ENCODE data around the gene PRCC. TPM values are rescaled to one million over a fixed set of nuclear protein-coding genes. Genes with fewer than 3 reads are reported as not detected.

The PRCC gene
- 10 to 100 TPM; 32.0 to 46.2 TPM for total RNA-seq
- long read RNA-seq, transcript PRCC-201 (7 exons, 2,105 nt): major isoform, 29 of 35 reads
- long read RNA-seq, partial matches to known transcripts: 5 of 35 reads
- long read RNA-seq, other reads (novel, unspliced or antisense): 1 of 35 reads

DNA sequence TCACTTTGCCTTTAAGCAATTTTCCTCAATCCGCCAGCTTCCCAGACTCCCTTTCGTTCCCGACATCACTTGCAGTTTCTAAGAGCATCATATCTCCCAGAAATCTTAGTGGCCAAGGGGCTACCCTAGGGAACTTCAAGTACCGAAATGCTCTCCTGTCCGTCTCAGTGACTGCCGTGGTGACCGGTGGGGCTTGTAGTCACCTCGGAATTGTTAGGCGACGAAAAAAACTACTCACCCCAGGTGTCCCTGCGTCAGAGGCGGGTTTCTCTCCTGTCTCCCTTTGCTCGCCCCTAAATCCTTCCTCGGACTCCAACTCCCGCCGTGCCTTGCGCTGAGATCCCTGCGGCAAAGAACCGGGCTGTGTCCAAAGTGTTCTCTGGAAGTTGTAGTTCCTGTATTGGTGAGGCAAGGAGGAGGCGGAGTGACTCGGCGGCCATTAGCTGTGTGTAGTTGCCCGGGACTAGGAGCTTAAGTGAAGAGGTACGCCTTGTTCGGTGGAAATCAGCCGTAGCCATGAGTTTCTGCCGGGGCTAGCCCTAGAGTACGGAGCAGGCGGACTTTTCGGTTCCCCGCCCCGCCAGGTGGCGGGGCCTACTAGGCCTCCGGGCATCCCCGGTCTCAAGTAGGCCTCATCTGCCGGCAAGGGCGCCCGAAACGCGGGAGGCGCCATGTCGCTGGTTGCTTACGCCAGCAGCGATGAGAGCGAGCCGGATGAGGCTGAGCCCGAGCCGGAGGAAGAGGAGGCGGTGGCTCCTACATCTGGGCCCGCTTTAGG, at the start of gene PRCC:
Gene PRCC, plus strand, starts transcription at position 435 of the 778 bp plus-strand sequence. Its CDS starts 237 bp downstream, at position 672.
- peak; percentile 97 for DNase-seq
- intact Hi-C loops (cut with DNase I): loop anchor here in 1 of 2 donors (2.0 to 5.0 kb wide), 2 partner anchors 16 to 40 kb away; partner anchors contain the start of genes HDGF, ISG20L2 and METTL25B
- ATAC-seq: peak; percentile 96 to 97

- intact Hi-C loops (cut with DNase I): no loop called here
- DNase-seq (no peak), ATAC-seq (no peak)
Observed at GRCh38 chr1:156721131-156721530, 46.2 kb upstream of the PRCC start.

- intact Hi-C loops (cut with DNase I): no loop called here
- no peak for DNase-seq
- no peak for ATAC-seq
Observed at GRCh38 chr1:156721535-156721934, 45.8 kb upstream of the PRCC start.

DNA sequence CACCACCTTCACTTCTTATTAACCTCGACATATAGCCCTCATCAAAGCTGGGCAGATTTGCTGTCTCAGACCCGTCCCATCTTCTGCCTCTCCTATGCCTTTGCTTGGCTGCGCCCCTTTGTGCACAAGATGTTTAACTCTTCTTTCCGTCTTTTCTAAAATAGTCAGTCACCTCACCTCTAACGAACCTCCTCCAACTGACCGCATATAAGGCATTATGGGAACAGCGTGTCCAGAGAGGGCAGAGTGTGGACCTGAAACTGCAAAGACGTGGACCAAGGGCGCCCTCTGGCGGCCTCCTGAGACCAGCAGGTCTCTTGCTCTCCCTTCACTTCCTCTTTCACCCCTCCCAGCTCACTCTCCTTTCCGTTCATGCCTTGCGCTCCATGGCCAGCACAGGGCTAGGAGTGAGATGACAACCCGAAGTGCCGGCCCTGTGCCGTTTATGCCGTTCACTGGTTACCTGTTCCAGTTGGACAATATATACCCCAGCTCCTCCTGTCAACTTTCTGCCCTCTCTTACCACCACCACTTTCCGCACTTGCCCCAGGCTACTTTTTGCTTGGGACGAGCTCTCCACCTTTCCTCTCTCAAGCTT, 41.6 kb upstream of the PRCC start:
- DNase-seq (peak; percentile 91), ATAC-seq (peak; percentile 66 to 70)
- intact Hi-C loops (cut with DNase I): loop anchor here (2.0 to 5.0 kb wide), 4 partner anchors 33 to 165 kb away; partner anchors contain the start of gene PRCC (in 1 of the 2)

- intact Hi-C loops (cut with DNase I): loop anchor here (2.0 to 5.0 kb wide), 3 partner anchors 34 to 164 kb away; partner anchors contain the start of gene PRCC (in 1 of the 2)
- no peak for ATAC-seq
- DNase-seq: peak; percentile 50
Observed at GRCh38 chr1:156726549-156727226, 40.6 kb upstream of the PRCC start.

DNA sequence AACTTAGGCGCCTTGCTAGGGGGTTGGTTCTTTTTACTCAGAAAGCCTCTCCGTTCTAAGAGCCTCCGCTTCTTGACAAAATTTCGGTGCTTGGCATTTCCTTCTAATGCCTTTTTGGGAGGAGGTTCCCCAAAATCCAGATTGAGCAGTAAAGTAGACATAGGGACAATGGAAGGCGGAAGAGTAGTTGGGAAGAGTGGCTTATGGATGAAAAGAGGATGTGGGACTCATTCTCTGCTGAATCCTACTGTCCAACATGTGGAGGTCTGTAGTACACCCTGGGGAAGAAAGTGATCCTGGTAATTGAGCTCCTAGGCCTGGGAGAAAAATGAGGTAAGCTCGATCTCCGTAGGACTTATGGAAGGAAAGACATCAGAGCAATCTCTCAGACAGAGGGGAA, 39.8 kb upstream of the PRCC start:
- ATAC-seq (no peak), DNase-seq (no peak)
- intact Hi-C loops (cut with DNase I): loop anchor here (2.0 to 5.0 kb wide), 3 partner anchors 35 to 163 kb away; partner anchors contain the start of gene PRCC (in 1 of the 2)

GRCh38 chr1:156727926-156728598, 39.3 kb upstream of the PRCC start, which contains the start of gene METTL25B:
Gene METTL25B (plus strand): TSS chr1:156728469. CDS start chr1:156729105, 636 bp downstream.
- intact Hi-C loops (cut with DNase I): loop anchor here (2.0 to 5.0 kb wide), 3 partner anchors 36 to 163 kb away; partner anchors contain the start of gene PRCC (in 1 of the 2)
- peak; percentile 81 to 86 for ATAC-seq

GRCh38 chr1:156728599-156729462, 38.5 kb upstream of the PRCC start, which contains the start of gene ISG20L2:
Gene ISG20L2 (minus strand): TSS chr1:156728766. CDS start chr1:156727652, 1,114 bp downstream.
- intact Hi-C loops (cut with DNase I): loop anchor here (5.0 kb wide), 2 partner anchors 37 to 38 kb away; partner anchors contain the start of gene PRCC (in 1 of the 2)
- DNase-seq: peak; percentile 98
- ATAC-seq: peak; percentile 96 to 97

More at GRCh38 chr1:156727926-156728598, 39.3 kb upstream of the PRCC start, which contains the start of gene METTL25B:
- peak; percentile 87 for DNase-seq

DNA sequence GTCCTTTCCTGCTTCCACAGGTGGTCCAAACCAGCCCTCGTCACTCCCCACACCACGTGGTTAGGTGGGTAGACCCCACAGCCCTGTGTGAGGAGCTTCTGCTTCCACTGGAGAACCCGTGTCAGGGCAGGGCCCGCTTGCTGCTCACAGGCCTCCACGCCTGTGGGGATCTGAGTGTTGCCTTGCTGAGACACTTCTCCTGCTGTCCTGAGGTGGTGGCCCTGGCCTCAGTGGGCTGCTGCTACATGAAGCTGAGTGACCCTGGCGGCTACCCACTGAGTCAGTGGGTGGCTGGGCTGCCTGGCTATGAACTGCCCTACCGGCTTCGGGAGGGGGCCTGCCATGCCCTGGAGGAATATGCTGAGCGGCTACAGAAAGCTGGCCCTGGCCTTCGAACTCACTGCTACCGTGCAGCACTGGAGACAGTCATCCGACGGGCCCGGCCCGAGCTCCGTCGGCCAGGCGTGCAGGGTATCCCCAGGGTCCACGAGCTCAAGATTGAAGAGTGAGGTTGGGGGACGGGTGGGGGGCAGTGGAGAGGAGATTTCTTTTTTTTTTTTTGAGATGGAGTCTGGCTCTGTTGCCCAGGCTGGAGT, 33.2 kb upstream of the PRCC start:
- DNase-seq: no peak
- no peak for ATAC-seq
- intact Hi-C loops (cut with DNase I): no loop called here

GRCh38 chr1:156738407-156738806, 28.9 kb upstream of the PRCC start:
- intact Hi-C loops (cut with DNase I): no loop called here
- DNase-seq (no peak), ATAC-seq (no peak)

GRCh38 chr1:156738916-156739315, 28.4 kb upstream of the PRCC start:
- intact Hi-C loops (cut with DNase I): no loop called here
- ATAC-seq (no peak), DNase-seq (no peak)

DNA sequence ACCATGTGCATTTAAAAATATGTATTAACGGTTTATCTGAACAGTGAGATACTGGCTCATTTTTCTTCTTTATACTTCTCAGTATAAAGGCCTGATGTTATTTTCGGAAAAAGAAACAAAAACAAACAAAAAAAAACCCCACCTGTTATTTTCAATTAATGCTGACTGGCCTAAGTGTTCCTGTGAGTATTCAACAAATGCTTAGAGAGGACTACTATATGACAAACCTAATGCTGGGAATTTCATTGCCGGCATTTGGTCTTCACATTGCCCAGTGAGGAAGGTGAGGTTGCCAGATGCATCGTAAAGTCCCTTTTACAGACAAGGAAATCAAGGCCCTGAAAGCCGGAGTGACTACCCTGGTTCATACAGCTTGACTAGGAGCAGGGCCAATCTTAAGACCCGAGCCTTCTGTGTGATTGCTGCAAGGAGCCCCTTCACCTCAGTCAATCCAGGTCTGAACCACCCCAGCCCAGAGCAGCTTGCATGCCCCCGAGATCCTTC, 27.0 kb upstream of the PRCC start:
- no peak for DNase-seq
- intact Hi-C loops (cut with DNase I): no loop called here
- no peak for ATAC-seq

DNA sequence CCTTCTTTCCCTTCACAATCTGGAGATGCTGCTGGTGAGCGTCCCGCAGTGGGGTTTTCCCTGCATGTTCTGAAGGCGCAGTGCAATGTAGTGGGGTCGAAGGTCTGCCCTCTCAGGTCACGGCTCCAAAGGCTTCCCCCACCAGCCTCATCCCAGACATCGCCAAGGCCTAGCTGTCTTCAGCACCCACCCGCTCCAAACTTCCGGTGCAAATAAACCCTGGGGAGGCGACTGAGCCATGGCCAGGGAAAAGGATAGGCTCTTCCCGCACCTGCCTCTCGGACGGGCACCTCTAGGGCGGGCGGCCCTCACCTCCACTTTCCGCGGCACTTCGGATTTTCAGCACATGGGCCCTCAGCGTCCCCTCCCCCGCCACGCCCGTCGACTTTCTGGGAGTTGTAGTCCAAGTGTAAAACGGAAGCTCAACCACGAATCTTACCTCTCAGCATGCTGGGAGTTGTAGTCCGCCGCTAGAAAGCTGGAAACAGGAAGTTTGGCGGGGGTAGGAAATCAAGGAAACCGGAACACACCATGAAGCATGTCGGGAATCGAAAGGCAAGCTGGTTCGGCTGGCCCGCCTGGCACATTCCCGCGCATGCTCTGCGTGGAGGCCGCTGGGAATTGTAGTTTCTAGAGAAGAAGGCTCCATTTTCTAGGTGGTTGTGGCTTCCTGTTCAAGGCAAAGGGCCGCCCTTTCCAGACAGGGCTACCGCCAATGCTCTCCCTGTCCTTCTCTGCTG, 26.4 kb upstream of the PRCC start, which contains the start of gene MRPL24:
Gene MRPL24, minus strand, starts transcription at position 348 of the 740 bp plus-strand sequence. CDS start 2,384 bp downstream, outside the sequence.
- intact Hi-C loops (cut with DNase I): no loop called here

GRCh38 chr1:156741481-156741983, 25.8 kb upstream of the PRCC start:
- intact Hi-C loops (cut with DNase I): no loop called here
- no peak for DNase-seq
- no peak for ATAC-seq

More for the DNA sequence above, 26.4 kb upstream of the PRCC start, which contains the start of gene MRPL24:
- DNase-seq (peak; percentile 96), ATAC-seq (peak; percentile 95)

GRCh38 chr1:156742017-156742416, 25.3 kb upstream of the PRCC start:
- DNase-seq: no peak
- no peak for ATAC-seq
- intact Hi-C loops (cut with DNase I): no loop called here

GRCh38 chr1:156742801-156743200, 24.5 kb upstream of the PRCC start:
- DNase-seq: no peak
- intact Hi-C loops (cut with DNase I): no loop called here
- no peak for ATAC-seq
